ENCODE measurements around the gene SAAL1. TPM values are rescaled to one million over a fixed set of nuclear protein-coding genes. Genes with fewer than 3 reads are reported as not detected.

The SAAL1 gene
- total and polyA plus RNA-seq, 2 experiments from 2014 or later, result 15.1 to 21.3 TPM

- Histone ChIP-seq H3K36me3 (no peaks in the 10 kb centered on the region), H3K4me3 (no peak overlapping the region), H3K27me3 (no peaks in the 10 kb centered on the region), H3K27ac (no peak overlapping the region), H3K9me3 (ENCODE audit: low read depth) (no peaks in the 10 kb centered on the region), H3K4me1 (ENCODE audit: low read depth) (no peaks in the 10 kb centered on the region)
- DNase-seq (ENCODE audit: low read depth in 1 of 2, low spot score in 1 of 2), result no peak
- no peak for TF ChIP-seq CTCF (IDR thresholded peaks at IDR 0.05; ENCODE audit: low read depth, low read length)
Observed at GRCh38 chr11:18063125-18063524, 42.8 kb downstream of the SAAL1 start.

GRCh38 chr11:18061351-18061750 is 44.5 kb downstream of the SAAL1 start:
- Histone ChIP-seq H3K27me3 (no peaks in the 10 kb centered on the region), H3K9me3 (ENCODE audit: low read depth) (no peaks in the 10 kb centered on the region), H3K36me3 (no peaks in the 10 kb centered on the region), H3K27ac (no peak overlapping the region), H3K4me3 (no peak overlapping the region), H3K4me1 (ENCODE audit: low read depth) (no peaks in the 10 kb centered on the region)
- TF ChIP-seq CTCF (IDR thresholded peaks at IDR 0.05; ENCODE audit: low read depth, low read length), result no peak
- no peak for DNase-seq (ENCODE audit: low read depth in 1 of 2, low spot score in 1 of 2)

- Histone ChIP-seq H3K4me3 (no peak overlapping the region), H3K36me3 (no peaks in the 10 kb centered on the region), H3K27me3 (no peaks in the 10 kb centered on the region), H3K27ac (no peak overlapping the region), H3K4me1 (ENCODE audit: low read depth) (no peaks in the 10 kb centered on the region), H3K9me3 (ENCODE audit: low read depth) (no peaks in the 10 kb centered on the region)
- no peak for DNase-seq (ENCODE audit: low read depth in 1 of 2, low spot score in 1 of 2)
- TF ChIP-seq CTCF (IDR thresholded peaks at IDR 0.05; ENCODE audit: low read depth, low read length), result no peak
Observed at GRCh38 chr11:18056561-18057181, 49.2 kb downstream of the SAAL1 start.

GRCh38 chr11:18054511-18055103 is 51.3 kb downstream of the SAAL1 start:
- Histone ChIP-seq H3K36me3 (no peaks in the 10 kb centered on the region), H3K27ac (no peak overlapping the region), H3K4me1 (ENCODE audit: low read depth) (no peaks in the 10 kb centered on the region), H3K4me3 (no peak overlapping the region), H3K9me3 (ENCODE audit: low read depth) (no peaks in the 10 kb centered on the region), H3K27me3 (no peaks in the 10 kb centered on the region)
- no peak for DNase-seq (ENCODE audit: low read depth in 1 of 2, low spot score in 1 of 2)
- no peak for TF ChIP-seq CTCF (IDR thresholded peaks at IDR 0.05; ENCODE audit: low read depth, low read length)

GRCh38 chr11:18050848-18051247 is 55.0 kb downstream of the SAAL1 start:
- DNase-seq (ENCODE audit: low read depth in 1 of 2, low spot score in 1 of 2), result no peak
- Histone ChIP-seq H3K4me1 (ENCODE audit: low read depth) (no peaks in the 10 kb centered on the region), H3K36me3 (no peaks in the 10 kb centered on the region), H3K27me3 (peaks cover 29% of the 10 kb centered on the region), H3K9me3 (ENCODE audit: low read depth) (no peaks in the 10 kb centered on the region), H3K4me3 (no peak overlapping the region), H3K27ac (no peak overlapping the region)
- TF ChIP-seq CTCF (IDR thresholded peaks at IDR 0.05; ENCODE audit: low read depth, low read length), result no peak

Measured in cardiac muscle cell (in vitro differentiated cells and primary cell).